HG03565 (cell line): ENCODE measurements around the gene TCF7.

ENCODE experiments used
- ATAC-seq: cut with Tn5 transposase; IDR thresholded peaks from one replicate; pipeline ENCODE4 v1.9.1; 2021; ENCODE audit warnings: mild to moderate bottlenecking, moderate library complexity; ENCODE audit not compliant: unreplicated experiment

The TCF7 gene

GRCh38 chr5:134111741-134112647 is 2.5 kb upstream of the TCF7 start:
- ATAC-seq, result no peak

- no peak for ATAC-seq
Measured at GRCh38 chr5:134112726-134113362, 1.6 kb upstream of the TCF7 start.

- ATAC-seq, result no peak
Measured at GRCh38 chr5:134113363-134113889, 1.1 kb upstream of the TCF7 start.

- ATAC-seq, result peak; percentile 5
Measured at GRCh38 chr5:134114886-134115805, 665 bp downstream of the TCF7 start.

GRCh38 chr5:134115806-134116175 is 1.3 kb downstream of the TCF7 start:
- no peak for ATAC-seq

GRCh38 chr5:134116286-134116685 is 1.8 kb downstream of the TCF7 start:
- ATAC-seq, result no peak

GRCh38 chr5:134116789-134117761 is 2.6 kb downstream of the TCF7 start:
- ATAC-seq, result no peak

GRCh38 chr5:134118212-134118835 is 3.8 kb downstream of the TCF7 start:
- ATAC-seq, result no peak

GRCh38 chr5:134119720-134120119 is 5.2 kb downstream of the TCF7 start:
- no peak for ATAC-seq

GRCh38 chr5:134120386-134121138 is 6.1 kb downstream of the TCF7 start:
- ATAC-seq, result no peak

GRCh38 chr5:134122530-134122929 is 8.0 kb downstream of the TCF7 start:
- ATAC-seq, result no peak

- ATAC-seq, result no peak
Measured at GRCh38 chr5:134123360-134123759, 8.9 kb downstream of the TCF7 start.

- no peak for ATAC-seq
Measured at GRCh38 chr5:134124289-134125038, 10.0 kb downstream of the TCF7 start.

- ATAC-seq, result no peak
Measured at GRCh38 chr5:134125039-134126015, 10.8 kb downstream of the TCF7 start.

- ATAC-seq, result no peak
Measured at GRCh38 chr5:134127376-134127861, 12.9 kb downstream of the TCF7 start.

GRCh38 chr5:134127988-134128647 is 13.6 kb downstream of the TCF7 start:
- no peak for ATAC-seq
